K562 (cell line): ENCODE results near the gene CORO2A. TPM values are rescaled to one million over a fixed set of nuclear protein-coding genes. Genes with fewer than 3 reads are reported as not detected.

Experiments used
- EHMT2 ChIP-seq: fragments of 450-650 bp; IDR thresholded peaks from 2 replicates; pipeline ENCODE4 v1.6.1; 2018; ENCODE audit warnings: antibody characterized with exemption
- FOS ChIP-seq: IDR thresholded peaks from 3 replicates; pipeline ENCODE4 v1.6.1; 2011; ENCODE audit not compliant: insufficient read length; ENCODE audit errors: extremely low read depth
- FOXJ2 ChIP-seq: fragments of 200-800 bp; sonication (Bioruptor generic); IDR thresholded peaks from 2 replicates; pipeline ENCODE4 v1.6.1; 2016; ENCODE audit warnings: missing genetic modification characterization, missing compliant biosample characterization
- FOXK2 ChIP-seq, 2 experiments: fragments of 450-650 bp; IDR thresholded peaks in 1 of 2; conservative IDR thresholded peaks in 1 of 2; 2 replicates each; pipeline ENCODE4 v1.6.1; 2016; ENCODE audit warnings: low read depth in 2 of 2, mild to moderate bottlenecking in 1 of 2
- GABPA ChIP-seq: fragments of 200-800 bp; sonication (Bioruptor generic); conservative IDR thresholded peaks from 2 replicates; pipeline ENCODE4 v1.6.1; 2016; ENCODE audit warnings: low read depth, missing genetic modification characterization, missing compliant biosample characterization
- SMARCA5 ChIP-seq: fragments of 450-650 bp; IDR thresholded peaks from 2 replicates; pipeline ENCODE4 v1.6.1; 2016
- SPI1 ChIP-seq: IDR thresholded peaks from 2 replicates; pipeline ENCODE4 v1.6.1; 2011; ENCODE audit warnings: low read depth, low read length, control low read depth, borderline replicate concordance
- STAG1 ChIP-seq: sonication (generic); formaldehyde crosslinking; IDR thresholded peaks from 2 replicates; pipeline ENCODE4 v1.5.0; 2020; ENCODE audit warnings: missing genetic modification reagents, borderline replicate concordance
- XRCC4 ChIP-seq: IDR thresholded peaks from one replicate; pipeline ENCODE4 v1.6.1; 2011; ENCODE audit not compliant: insufficient read depth, insufficient read length; ENCODE audit errors: extremely low read depth
- polyA plus RNA-seq, 8 experiments: library from polyadenylated mRNA; depleted of rRNA in 4 of 8; stranded (reverse) in 5 of 8; unstranded in 3 of 8; fragments of >200 nt; fragmentation: Nextera tagmentation in 2 of 8; fragmentation: Illumina TruSeq in 1 of 8; extraction: Ambion mirVana in 2 of 8; extraction: Trizol in 1 of 8; gene quantifications; 2 replicates each; pipeline versions ENCODE4 v1.2.1 to v1.2.3, GENCODE V29; 2011 to 2014; ENCODE audit warnings: inconsistent platforms in 1 of 8, missing spikeins in 1 of 8
- total RNA-seq, 7 experiments: library from RNA; depleted of rRNA in 6 of 7; stranded (reverse); fragments of >200 nt in 6 of 7; fragmentation: Illumina TruSeq in 2 of 7; extraction: Trizol in 2 of 7; gene quantifications; 2 replicates each; pipeline versions ENCODE4 v1.2.1 to v1.2.3, GENCODE V29; 2011 to 2021; ENCODE audit warnings: low replicate concordance in 1 of 7
- TF ChIP-seq, protein P1 (sequence below): fragments of 450-650 bp; IDR thresholded peaks from 2 replicates; pipeline ENCODE4 v1.6.1; 2014; ENCODE audit warnings: low read depth, mild to moderate bottlenecking, moderate library complexity, borderline replicate concordance
- TF ChIP-seq, protein P2 (sequence below): sonication (generic); formaldehyde crosslinking; IDR thresholded peaks from 2 replicates; pipeline ENCODE4 v1.8.0; 2023; ENCODE audit warnings: mild to moderate bottlenecking, missing genetic modification reagents
- TF ChIP-seq, protein P3 (sequence below), 2 experiments: fragments of 450-650 bp in 1 of 2; sonication (generic) in 1 of 2; formaldehyde crosslinking in 1 of 2; IDR thresholded peaks; 2 replicates each; pipeline versions ENCODE4 v1.7.1 to v1.9.0; 2016 to 2022; ENCODE audit warnings: inconsistent platforms in 1 of 2, mild to moderate bottlenecking in 1 of 2, missing genetic modification reagents in 1 of 2
- TF ChIP-seq, protein P4 (sequence below): fragments of 450-650 bp; IDR thresholded peaks from 2 replicates; pipeline ENCODE4 v1.6.1; 2016; ENCODE audit warnings: mild to moderate bottlenecking

The CORO2A gene
- total and polyA plus RNA-seq, 9 of the 15 experiments (the other 6 are each of a cell fraction or from before 2014, with no cell fraction given) = 9.5 to 26.6 (median 18.0) TPM

DNA sequence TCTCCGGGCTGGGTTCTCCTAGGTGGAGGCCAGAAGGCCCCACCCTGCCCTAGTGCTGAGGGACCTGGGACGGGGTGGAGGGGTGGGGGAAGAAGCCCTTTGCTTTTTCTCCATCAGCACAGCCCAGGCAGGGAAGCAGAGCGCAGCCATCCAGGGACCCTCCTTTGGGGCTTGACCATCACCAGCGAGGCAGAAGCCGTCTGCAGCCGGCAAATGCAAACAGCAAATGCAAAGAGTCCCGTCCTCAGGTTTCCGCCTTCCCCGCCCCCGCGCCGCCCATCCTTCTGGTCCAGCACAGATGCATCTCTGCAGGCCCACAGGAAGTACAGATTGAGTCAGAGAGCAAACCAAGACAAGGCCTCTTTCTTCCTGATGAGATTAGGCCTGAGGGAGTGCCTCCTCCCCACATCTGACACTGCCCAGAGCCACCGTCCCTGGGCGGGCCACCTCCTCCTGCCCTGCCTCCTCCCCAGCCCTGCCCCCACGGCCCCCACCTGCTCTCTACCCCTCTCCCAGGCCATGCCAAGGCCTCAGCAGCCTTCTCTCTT is 23.4 kb downstream of the CORO2A start (continued):
- TF ChIP-seq, protein P1, sequence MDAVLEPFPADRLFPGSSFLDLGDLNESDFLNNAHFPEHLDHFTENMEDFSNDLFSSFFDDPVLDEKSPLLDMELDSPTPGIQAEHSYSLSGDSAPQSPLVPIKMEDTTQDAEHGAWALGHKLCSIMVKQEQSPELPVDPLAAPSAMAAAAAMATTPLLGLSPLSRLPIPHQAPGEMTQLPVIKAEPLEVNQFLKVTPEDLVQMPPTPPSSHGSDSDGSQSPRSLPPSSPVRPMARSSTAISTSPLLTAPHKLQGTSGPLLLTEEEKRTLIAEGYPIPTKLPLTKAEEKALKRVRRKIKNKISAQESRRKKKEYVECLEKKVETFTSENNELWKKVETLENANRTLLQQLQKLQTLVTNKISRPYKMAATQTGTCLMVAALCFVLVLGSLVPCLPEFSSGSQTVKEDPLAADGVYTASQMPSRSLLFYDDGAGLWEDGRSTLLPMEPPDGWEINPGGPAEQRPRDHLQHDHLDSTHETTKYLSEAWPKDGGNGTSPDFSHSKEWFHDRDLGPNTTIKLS = no peak
- TF ChIP-seq SMARCA5 (no peak), SPI1 (no peak), XRCC4 (no peak), EHMT2 (peak; percentile 13; the same call in 1 of the 2 replicates), FOXJ2 (tag) (no peak), STAG1 (CRISPR knock-in tag) (no peak), FOXK2 (conservative IDR thresholded peaks at IDR 0.05 in 1 of 2, IDR thresholded peaks at IDR 0.05 in 1 of 2; ENCODE audit: low read depth in 2 of 2) (no peak), FOS (no peak), GABPA (tag) (peak; percentile 63)
- TF ChIP-seq, protein P2, sequence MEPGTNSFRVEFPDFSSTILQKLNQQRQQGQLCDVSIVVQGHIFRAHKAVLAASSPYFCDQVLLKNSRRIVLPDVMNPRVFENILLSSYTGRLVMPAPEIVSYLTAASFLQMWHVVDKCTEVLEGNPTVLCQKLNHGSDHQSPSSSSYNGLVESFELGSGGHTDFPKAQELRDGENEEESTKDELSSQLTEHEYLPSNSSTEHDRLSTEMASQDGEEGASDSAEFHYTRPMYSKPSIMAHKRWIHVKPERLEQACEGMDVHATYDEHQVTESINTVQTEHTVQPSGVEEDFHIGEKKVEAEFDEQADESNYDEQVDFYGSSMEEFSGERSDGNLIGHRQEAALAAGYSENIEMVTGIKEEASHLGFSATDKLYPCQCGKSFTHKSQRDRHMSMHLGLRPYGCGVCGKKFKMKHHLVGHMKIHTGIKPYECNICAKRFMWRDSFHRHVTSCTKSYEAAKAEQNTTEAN = no peak
- TF ChIP-seq, protein P3, sequence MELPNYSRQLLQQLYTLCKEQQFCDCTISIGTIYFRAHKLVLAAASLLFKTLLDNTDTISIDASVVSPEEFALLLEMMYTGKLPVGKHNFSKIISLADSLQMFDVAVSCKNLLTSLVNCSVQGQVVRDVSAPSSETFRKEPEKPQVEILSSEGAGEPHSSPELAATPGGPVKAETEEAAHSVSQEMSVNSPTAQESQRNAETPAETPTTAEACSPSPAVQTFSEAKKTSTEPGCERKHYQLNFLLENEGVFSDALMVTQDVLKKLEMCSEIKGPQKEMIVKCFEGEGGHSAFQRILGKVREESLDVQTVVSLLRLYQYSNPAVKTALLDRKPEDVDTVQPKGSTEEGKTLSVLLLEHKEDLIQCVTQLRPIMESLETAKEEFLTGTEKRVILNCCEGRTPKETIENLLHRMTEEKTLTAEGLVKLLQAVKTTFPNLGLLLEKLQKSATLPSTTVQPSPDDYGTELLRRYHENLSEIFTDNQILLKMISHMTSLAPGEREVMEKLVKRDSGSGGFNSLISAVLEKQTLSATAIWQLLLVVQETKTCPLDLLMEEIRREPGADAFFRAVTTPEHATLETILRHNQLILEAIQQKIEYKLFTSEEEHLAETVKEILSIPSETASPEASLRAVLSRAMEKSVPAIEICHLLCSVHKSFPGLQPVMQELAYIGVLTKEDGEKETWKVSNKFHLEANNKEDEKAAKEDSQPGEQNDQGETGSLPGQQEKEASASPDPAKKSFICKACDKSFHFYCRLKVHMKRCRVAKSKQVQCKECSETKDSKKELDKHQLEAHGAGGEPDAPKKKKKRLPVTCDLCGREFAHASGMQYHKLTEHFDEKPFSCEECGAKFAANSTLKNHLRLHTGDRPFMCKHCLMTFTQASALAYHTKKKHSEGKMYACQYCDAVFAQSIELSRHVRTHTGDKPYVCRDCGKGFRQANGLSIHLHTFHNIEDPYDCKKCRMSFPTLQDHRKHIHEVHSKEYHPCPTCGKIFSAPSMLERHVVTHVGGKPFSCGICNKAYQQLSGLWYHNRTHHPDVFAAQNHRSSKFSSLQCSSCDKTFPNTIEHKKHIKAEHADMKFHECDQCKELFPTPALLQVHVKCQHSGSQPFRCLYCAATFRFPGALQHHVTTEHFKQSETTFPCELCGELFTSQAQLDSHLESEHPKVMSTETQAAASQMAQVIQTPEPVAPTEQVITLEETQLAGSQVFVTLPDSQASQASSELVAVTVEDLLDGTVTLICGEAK (IDR thresholded peaks at IDR 0.05) = no peak
- TF ChIP-seq, protein P3 (CRISPR knock-in tag; IDR thresholded peaks at IDR 0.05) = no peak
- TF ChIP-seq, protein P4, sequence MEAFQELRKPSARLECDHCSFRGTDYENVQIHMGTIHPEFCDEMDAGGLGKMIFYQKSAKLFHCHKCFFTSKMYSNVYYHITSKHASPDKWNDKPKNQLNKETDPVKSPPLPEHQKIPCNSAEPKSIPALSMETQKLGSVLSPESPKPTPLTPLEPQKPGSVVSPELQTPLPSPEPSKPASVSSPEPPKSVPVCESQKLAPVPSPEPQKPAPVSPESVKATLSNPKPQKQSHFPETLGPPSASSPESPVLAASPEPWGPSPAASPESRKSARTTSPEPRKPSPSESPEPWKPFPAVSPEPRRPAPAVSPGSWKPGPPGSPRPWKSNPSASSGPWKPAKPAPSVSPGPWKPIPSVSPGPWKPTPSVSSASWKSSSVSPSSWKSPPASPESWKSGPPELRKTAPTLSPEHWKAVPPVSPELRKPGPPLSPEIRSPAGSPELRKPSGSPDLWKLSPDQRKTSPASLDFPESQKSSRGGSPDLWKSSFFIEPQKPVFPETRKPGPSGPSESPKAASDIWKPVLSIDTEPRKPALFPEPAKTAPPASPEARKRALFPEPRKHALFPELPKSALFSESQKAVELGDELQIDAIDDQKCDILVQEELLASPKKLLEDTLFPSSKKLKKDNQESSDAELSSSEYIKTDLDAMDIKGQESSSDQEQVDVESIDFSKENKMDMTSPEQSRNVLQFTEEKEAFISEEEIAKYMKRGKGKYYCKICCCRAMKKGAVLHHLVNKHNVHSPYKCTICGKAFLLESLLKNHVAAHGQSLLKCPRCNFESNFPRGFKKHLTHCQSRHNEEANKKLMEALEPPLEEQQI = no peak
